Neutrophil (primary cell): ENCODE data around the gene IER5L.
"Not testable (repeated sequence)": the region's sequence is repeated elsewhere in the genome, so short reads cannot be mapped to it uniquely, and the experiment has no call there.

Experiments used
- H3K27ac ChIP-seq: fragments of 200-600 bp; sonication (generic); 2 replicates; pipeline ENCODE4 v1.5.1; 2016; ENCODE audit warnings: mild to moderate bottlenecking, moderate library complexity
- H3K27me3 ChIP-seq: fragments of 200-600 bp; sonication (generic); 2 replicates; pipeline ENCODE4 v1.6.0; 2016; ENCODE audit warnings: mild to moderate bottlenecking
- H3K36me3 ChIP-seq: fragments of 200-600 bp; sonication (generic); 2 replicates; pipeline ENCODE4 v1.5.1; 2017
- H3K4me1 ChIP-seq, 2 experiments: fragments of 200-600 bp in 1 of 2; sonication (generic) in 1 of 2; 1 replicate in 1 of 2; 2 replicates in 1 of 2; pipeline versions ENCODE4 v1.5.1 to v1.6.1; 2013 to 2016; ENCODE audit warnings: low read depth in 1 of 2, low read length in 1 of 2, mild to moderate bottlenecking in 1 of 2, moderate library complexity in 1 of 2; ENCODE audit not compliant: control insufficient read depth in 1 of 2, insufficient read depth in 1 of 2
- H3K4me3 ChIP-seq, 2 experiments: fragments of 200-600 bp in 1 of 2; sonication (generic) in 1 of 2; 1 replicate in 1 of 2; 2 replicates in 1 of 2; pipeline ENCODE4 v1.5.1; 2013 to 2016; ENCODE audit warnings: low read depth in 1 of 2, low read length in 1 of 2, mild to moderate bottlenecking in 1 of 2, moderate library complexity in 1 of 2
- H3K9me3 ChIP-seq: fragments of 200-600 bp; sonication (generic); 2 replicates; pipeline ENCODE4 v1.5.1; 2016
- CTCF ChIP-seq: fragments of 200-600 bp; sonication (generic); IDR thresholded peaks from 2 replicates; pipeline ENCODE4 v1.5.1; 2016; ENCODE audit warnings: antibody characterized with exemption

IER5L gene

GRCh38 chr9:129193655-129194054 lies 15.6 kb upstream of the IER5L start:
- H3K27me3 ChIP-seq, result peaks cover 45% of the 10 kb centered on the region
- H3K27ac ChIP-seq, result no peak overlapping the region
- peaks cover 2 to 4% of the 10 kb centered on the region in 2 experiments for H3K4me1 ChIP-seq
- no peak for TF ChIP-seq CTCF
- no peaks in the 10 kb centered on the region for H3K36me3 ChIP-seq
- no peak overlapping the region for H3K4me3 ChIP-seq
- no peaks in the 10 kb centered on the region for H3K9me3 ChIP-seq

- H3K27me3 ChIP-seq, result peaks cover 28% of the 10 kb centered on the region
- no peaks in the 10 kb centered on the region for H3K36me3 ChIP-seq
- H3K4me3 ChIP-seq, result no peak overlapping the region
- no peaks in the 10 kb centered on the region for H3K9me3 ChIP-seq
- TF ChIP-seq CTCF, result no peak
- H3K27ac ChIP-seq, result no peak overlapping the region
- H3K4me1 ChIP-seq, result no peaks in the 10 kb centered on the region
These were observed 13.2 kb upstream of the IER5L start for GRCh38 chr9:129191234-129191633.

- peaks cover 25% of the 10 kb centered on the region for H3K27me3 ChIP-seq
- H3K36me3 ChIP-seq, H3K4me3 ChIP-seq, H3K4me1 ChIP-seq, H3K9me3 ChIP-seq, H3K27ac ChIP-seq: not testable (repeated sequence)
These were observed 11.9 kb upstream of the IER5L start for GRCh38 chr9:129189971-129190370.

GRCh38 chr9:129187042-129187441 lies 9.0 kb upstream of the IER5L start:
- no peaks in the 10 kb centered on the region for H3K27me3 ChIP-seq
- H3K36me3 ChIP-seq, result no peaks in the 10 kb centered on the region
- H3K4me1 ChIP-seq, result no peaks in the 10 kb centered on the region
- H3K9me3 ChIP-seq, result no peaks in the 10 kb centered on the region
- H3K27ac ChIP-seq, result no peak overlapping the region
- H3K4me3 ChIP-seq, result no peak overlapping the region
- TF ChIP-seq CTCF, result no peak

- H3K36me3 ChIP-seq, result no peaks in the 10 kb centered on the region
- H3K27me3 ChIP-seq, result no peaks in the 10 kb centered on the region
- H3K4me3 ChIP-seq, result no peak overlapping the region
- no peaks in the 10 kb centered on the region for H3K9me3 ChIP-seq
- no peaks in the 10 kb centered on the region for H3K4me1 ChIP-seq
- TF ChIP-seq CTCF, result no peak
- no peak overlapping the region for H3K27ac ChIP-seq
These were observed 7.9 kb upstream of the IER5L start for GRCh38 chr9:129185991-129186390.

GRCh38 chr9:129185402-129185801 lies 7.3 kb upstream of the IER5L start:
- Histone ChIP-seq H3K9me3 (no peaks in the 10 kb centered on the region), H3K27me3 (no peaks in the 10 kb centered on the region), H3K36me3 (no peaks in the 10 kb centered on the region), H3K4me3 (no peak overlapping the region), H3K27ac (no peak overlapping the region), H3K4me1 (no peaks in the 10 kb centered on the region)
- no peak for TF ChIP-seq CTCF
